ENCODE measurements around the gene NBDY. TPM values are rescaled to one million over a fixed set of nuclear protein-coding genes. Genes with fewer than 3 reads are reported as not detected.

Gene NBDY
- total RNA-seq, 1 experiment from 2014 or later, result 44.7 TPM

DNA sequence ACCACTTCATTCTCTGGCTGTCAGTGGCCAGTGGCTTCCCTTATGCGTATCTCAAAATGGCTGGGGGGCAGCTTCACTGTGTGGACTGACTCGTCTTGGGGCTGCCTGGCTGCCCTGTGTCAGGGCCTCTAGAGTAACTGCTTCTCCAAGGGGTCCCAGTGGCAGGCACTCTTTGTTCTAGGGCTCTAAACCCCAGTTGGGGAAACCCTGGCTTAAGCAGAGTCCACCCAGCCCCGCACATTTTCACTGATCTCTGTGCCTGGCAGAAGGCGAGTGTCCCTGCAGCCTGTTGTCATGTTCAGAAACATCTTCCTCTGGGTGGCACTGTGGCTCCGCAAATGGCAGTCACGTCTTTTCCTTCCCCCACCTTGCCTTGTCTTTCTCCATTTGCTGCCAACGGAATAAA lies 59.7 kb downstream of the NBDY start (continued):
- TF ChIP-seq, protein P1, sequence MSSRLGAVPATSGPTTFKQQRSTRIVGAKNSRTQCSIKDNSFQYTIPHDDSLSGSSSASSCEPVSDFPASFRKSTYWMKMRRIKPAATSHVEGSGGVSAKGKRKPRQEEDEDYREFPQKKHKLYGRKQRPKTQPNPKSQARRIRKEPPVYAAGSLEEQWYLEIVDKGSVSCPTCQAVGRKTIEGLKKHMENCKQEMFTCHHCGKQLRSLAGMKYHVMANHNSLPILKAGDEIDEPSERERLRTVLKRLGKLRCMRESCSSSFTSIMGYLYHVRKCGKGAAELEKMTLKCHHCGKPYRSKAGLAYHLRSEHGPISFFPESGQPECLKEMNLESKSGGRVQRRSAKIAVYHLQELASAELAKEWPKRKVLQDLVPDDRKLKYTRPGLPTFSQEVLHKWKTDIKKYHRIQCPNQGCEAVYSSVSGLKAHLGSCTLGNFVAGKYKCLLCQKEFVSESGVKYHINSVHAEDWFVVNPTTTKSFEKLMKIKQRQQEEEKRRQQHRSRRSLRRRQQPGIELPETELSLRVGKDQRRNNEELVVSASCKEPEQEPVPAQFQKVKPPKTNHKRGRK (CRISPR knock-in tag; IDR thresholded peaks at IDR 0.05; ENCODE audit: borderline replicate concordance), result no peak
- TF ChIP-seq, protein P2, sequence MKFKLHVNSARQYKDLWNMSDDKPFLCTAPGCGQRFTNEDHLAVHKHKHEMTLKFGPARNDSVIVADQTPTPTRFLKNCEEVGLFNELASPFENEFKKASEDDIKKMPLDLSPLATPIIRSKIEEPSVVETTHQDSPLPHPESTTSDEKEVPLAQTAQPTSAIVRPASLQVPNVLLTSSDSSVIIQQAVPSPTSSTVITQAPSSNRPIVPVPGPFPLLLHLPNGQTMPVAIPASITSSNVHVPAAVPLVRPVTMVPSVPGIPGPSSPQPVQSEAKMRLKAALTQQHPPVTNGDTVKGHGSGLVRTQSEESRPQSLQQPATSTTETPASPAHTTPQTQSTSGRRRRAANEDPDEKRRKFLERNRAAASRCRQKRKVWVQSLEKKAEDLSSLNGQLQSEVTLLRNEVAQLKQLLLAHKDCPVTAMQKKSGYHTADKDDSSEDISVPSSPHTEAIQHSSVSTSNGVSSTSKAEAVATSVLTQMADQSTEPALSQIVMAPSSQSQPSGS (CRISPR knock-in tag; IDR thresholded peaks at IDR 0.05; ENCODE audit: borderline replicate concordance, low read depth), result no peak
- TF ChIP-seq ESRRA (CRISPR knock-in tag; IDR thresholded peaks at IDR 0.05; ENCODE audit: borderline replicate concordance), result no peak
- TF ChIP-seq ELF4 (CRISPR knock-in tag; IDR thresholded peaks at IDR 0.05; ENCODE audit: low read depth), result no peak
- no peak for TF ChIP-seq PRRX2 (CRISPR knock-in tag; IDR thresholded peaks at IDR 0.05)
- no peak for TF ChIP-seq SP1 (CRISPR knock-in tag; conservative IDR thresholded peaks at IDR 0.05)
- TF ChIP-seq, protein P3, sequence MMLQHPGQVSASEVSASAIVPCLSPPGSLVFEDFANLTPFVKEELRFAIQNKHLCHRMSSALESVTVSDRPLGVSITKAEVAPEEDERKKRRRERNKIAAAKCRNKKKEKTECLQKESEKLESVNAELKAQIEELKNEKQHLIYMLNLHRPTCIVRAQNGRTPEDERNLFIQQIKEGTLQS (CRISPR knock-in tag; conservative IDR thresholded peaks at IDR 0.05), result no peak
- no peak for TF ChIP-seq ZNF263 (CRISPR knock-in tag; IDR thresholded peaks at IDR 0.05; ENCODE audit: low read depth)

DNA sequence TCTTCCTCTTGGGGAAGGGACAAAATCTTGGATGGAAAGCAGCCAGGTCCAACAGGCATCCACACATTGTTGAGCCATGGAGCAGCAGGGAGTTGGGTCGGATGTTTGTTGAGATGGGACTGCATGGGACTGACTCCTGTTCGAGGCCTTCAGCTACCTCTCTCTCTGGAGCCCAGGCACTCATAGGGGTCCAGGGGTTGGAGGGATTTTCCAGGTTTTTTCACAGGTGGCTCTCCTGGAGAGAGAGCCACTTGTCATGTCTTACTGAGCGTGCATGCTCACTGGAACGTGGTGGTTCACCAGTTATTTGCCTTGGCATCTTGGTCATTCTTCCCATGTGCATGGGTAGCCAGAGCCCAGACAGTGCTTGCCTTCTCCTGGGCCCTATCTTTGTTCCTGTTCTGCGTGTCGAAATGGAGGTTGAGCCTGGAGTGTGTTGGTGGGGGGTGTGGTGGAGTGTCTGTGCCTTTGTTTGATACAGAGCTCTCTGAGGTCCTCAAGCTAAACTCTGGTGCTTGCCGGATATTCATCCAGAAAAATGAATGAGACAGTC lies 60.6 kb downstream of the NBDY start:
- no peaks in the 10 kb centered on the region for H3K27me3 Mint-ChIP-seq (ENCODE audit: low read depth)
- H3K4me3 Mint-ChIP-seq, result no peak overlapping the region
- no peak for ATAC-seq
- DNase-seq (ENCODE audit: low spot score), result no peak
- H3K4me1 Mint-ChIP-seq, result peaks cover 28% of the 10 kb centered on the region
- peaks cover 7% of the 10 kb centered on the region; the same call in 1 of the 2 replicates for H3K36me3 Mint-ChIP-seq
- no peaks in the 10 kb centered on the region for H3K9me3 Mint-ChIP-seq
- ChIA-PET CTCF (no interaction called here), POLR2A (no interaction called here)
- H3K27ac Mint-ChIP-seq, result no peak overlapping the region
- TF ChIP-seq, protein P2 (CRISPR knock-in tag; IDR thresholded peaks at IDR 0.05; ENCODE audit: borderline replicate concordance, low read depth), result no peak
- TF ChIP-seq SMAD4 (CRISPR knock-in tag; IDR thresholded peaks at IDR 0.05), result no peak
- TF ChIP-seq, protein P4, sequence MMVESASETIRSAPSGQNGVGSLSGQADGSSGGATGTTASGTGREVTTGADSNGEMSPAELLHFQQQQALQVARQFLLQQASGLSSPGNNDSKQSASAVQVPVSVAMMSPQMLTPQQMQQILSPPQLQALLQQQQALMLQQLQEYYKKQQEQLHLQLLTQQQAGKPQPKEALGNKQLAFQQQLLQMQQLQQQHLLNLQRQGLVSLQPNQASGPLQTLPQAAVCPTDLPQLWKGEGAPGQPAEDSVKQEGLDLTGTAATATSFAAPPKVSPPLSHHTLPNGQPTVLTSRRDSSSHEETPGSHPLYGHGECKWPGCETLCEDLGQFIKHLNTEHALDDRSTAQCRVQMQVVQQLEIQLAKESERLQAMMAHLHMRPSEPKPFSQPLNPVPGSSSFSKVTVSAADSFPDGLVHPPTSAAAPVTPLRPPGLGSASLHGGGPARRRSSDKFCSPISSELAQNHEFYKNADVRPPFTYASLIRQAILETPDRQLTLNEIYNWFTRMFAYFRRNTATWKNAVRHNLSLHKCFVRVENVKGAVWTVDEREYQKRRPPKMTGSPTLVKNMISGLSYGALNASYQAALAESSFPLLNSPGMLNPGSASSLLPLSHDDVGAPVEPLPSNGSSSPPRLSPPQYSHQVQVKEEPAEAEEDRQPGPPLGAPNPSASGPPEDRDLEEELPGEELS (CRISPR knock-in tag; IDR thresholded peaks at IDR 0.05), result no peak
- no peak for TF ChIP-seq ETV6 (CRISPR knock-in tag; IDR thresholded peaks at IDR 0.05)
- TF ChIP-seq, protein P1 (CRISPR knock-in tag; IDR thresholded peaks at IDR 0.05; ENCODE audit: borderline replicate concordance), result no peak
- TF ChIP-seq ZNF138 (CRISPR knock-in tag; conservative IDR thresholded peaks at IDR 0.05), result no peak
- no peak for TF ChIP-seq SMAD3 (CRISPR knock-in tag; IDR thresholded peaks at IDR 0.05; ENCODE audit: borderline replicate concordance)
- TF ChIP-seq MYBL2 (CRISPR knock-in tag; IDR thresholded peaks at IDR 0.05), result no peak
- TF ChIP-seq JUN (CRISPR knock-in tag; IDR thresholded peaks at IDR 0.05), result no peak
- no peak for TF ChIP-seq GRHL2 (CRISPR knock-in tag; IDR thresholded peaks at IDR 0.05; ENCODE audit: insufficient replicate concordance, severe bottlenecking)
- TF ChIP-seq, protein P5, sequence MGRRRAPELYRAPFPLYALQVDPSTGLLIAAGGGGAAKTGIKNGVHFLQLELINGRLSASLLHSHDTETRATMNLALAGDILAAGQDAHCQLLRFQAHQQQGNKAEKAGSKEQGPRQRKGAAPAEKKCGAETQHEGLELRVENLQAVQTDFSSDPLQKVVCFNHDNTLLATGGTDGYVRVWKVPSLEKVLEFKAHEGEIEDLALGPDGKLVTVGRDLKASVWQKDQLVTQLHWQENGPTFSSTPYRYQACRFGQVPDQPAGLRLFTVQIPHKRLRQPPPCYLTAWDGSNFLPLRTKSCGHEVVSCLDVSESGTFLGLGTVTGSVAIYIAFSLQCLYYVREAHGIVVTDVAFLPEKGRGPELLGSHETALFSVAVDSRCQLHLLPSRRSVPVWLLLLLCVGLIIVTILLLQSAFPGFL (CRISPR knock-in tag; IDR thresholded peaks at IDR 0.05; ENCODE audit: borderline replicate concordance), result no peak
- no peak for TF ChIP-seq HMGA2 (CRISPR knock-in tag; IDR thresholded peaks at IDR 0.05)
- no peak for TF ChIP-seq ZNF232 (CRISPR knock-in tag; IDR thresholded peaks at IDR 0.05)
- TF ChIP-seq SP1 (CRISPR knock-in tag; conservative IDR thresholded peaks at IDR 0.05), result no peak
- TF ChIP-seq, protein P6, sequence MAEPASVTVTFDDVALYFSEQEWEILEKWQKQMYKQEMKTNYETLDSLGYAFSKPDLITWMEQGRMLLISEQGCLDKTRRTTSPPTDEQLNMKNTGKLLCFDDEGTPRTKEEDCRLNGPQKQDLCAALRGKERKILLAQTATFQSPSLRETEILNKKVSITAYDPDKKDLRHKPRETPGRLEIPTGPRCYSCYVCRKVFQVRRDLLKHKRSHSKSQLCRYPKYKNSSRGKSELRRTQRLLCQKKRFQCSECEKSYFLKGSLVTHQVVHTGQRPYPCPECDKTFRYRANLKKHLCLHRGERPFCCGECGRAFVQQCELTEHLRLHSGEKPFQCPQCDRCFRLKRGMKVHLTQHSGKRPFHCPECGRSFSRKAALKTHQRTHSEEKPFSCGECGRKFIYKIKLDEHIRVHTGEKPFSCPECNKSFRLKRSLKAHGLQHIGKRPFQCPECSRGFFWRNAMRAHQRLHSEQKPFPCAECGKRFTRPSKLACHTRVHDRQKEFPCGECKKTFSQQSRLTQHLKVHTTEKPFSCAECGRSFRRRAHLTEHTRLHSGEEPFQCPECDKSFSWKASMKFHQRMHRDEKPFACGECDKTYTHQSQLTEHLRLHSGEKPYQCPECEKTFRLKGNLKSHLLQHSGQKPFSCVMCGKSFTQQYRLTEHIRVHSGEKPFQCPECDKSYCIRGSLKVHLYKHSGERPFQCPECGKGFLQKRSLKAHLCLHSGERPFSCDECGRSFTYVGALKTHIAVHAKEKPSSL (CRISPR knock-in tag; conservative IDR thresholded peaks at IDR 0.05), result no peak
